Lung (tissue), 12 donors: ENCODE results near the gene FAM210A. TPM values are rescaled to one million over a fixed set of nuclear protein-coding genes. Genes with fewer than 3 reads are reported as not detected.

ENCODE experiments used
- ATAC-seq: fragments of 200-7000 bp; cut with Tn5 transposase; one replicate; pipeline ENCODE4 v1.9.1; 2020; ENCODE audit warnings: moderate number of reproducible peaks; ENCODE audit not compliant: insufficient read depth, low FRiP score
- DNase-seq, 3 donors: peaks; one replicate each; pipeline ENCODE4 v3.0.0-alpha.2; 2013 to 2017
- H3K27ac ChIP-seq, 2 donors: one replicate each; pipeline ENCODE4 v1.5.1; 2013; ENCODE audit warnings: mild to moderate bottlenecking in 2 of 2, moderate library complexity in 2 of 2, control low read depth in 1 of 2, inconsistent platforms in 1 of 2, low read depth in 1 of 2, low read length in 1 of 2
- H3K27me3 ChIP-seq, 3 donors: one replicate each; pipeline ENCODE4 v1.5.1; 2013; ENCODE audit warnings: low read length in 2 of 3; ENCODE audit not compliant: control insufficient read depth in 3 of 3, insufficient read depth in 3 of 3
- H3K36me3 ChIP-seq, 4 donors: one replicate each; pipeline ENCODE4 v1.5.1; 2013; ENCODE audit warnings: low read length in 4 of 4, mild to moderate bottlenecking in 1 of 4, moderate library complexity in 1 of 4; ENCODE audit not compliant: control insufficient read depth in 4 of 4, insufficient read depth in 4 of 4
- H3K4me1 ChIP-seq, 5 donors: one replicate each; pipeline ENCODE4 v1.5.1; 2013; ENCODE audit warnings: low read length in 5 of 5, mild to moderate bottlenecking in 2 of 5, moderate library complexity in 1 of 5; ENCODE audit not compliant: control insufficient read depth in 5 of 5, insufficient read depth in 5 of 5
- H3K4me3 ChIP-seq: one replicate; pipeline ENCODE4 v1.5.1; 2013; ENCODE audit warnings: mild to moderate bottlenecking, control low read depth, moderate library complexity
- H3K9ac ChIP-seq, 2 donors: one replicate each; pipeline ENCODE4 v1.5.1; 2013; ENCODE audit warnings: low read length in 2 of 2, control low read depth in 1 of 2; ENCODE audit not compliant: insufficient read depth in 1 of 2
- H3K9me3 ChIP-seq, 4 donors: one replicate each; pipeline ENCODE4 v1.5.1; 2013; ENCODE audit warnings: low read length in 3 of 4, mild to moderate bottlenecking in 1 of 4, moderate library complexity in 1 of 4; ENCODE audit not compliant: control insufficient read depth in 4 of 4, insufficient read depth in 3 of 4
- WGBS, 2 donors: extraction: QIAGEN DNeasy Blood & Tissue Kit; methylation state at CpG; one replicate each; pipeline ENCODE4 v1.1.7; 2013; 5-methylcytosine and 5-hydroxymethylcytosine counted together
- polyA plus RNA-seq, 2 donors: library from polyadenylated mRNA; stranded (reverse); fragments of 200-250 nt; gene quantifications; one replicate each; pipeline ENCODE4 v1.2.1, GENCODE V29; 2013
- total RNA-seq, 2 donors: library from RNA; depleted of rRNA in 1 of 2; stranded (reverse); fragments of >200 nt in 1 of 2; gene quantifications; one replicate each; pipeline ENCODE4 v1.2.1, GENCODE V29; 2014 to 2021
- TF ChIP-seq, protein P1 (sequence below): IDR thresholded peaks from 2 replicates; pipeline ENCODE4 v1.5.1; 2012; ENCODE audit warnings: mild to moderate bottlenecking; ENCODE audit errors: control extremely low read depth, extremely low read depth
- donor health status: control.
- donor health status: control.
- donor health status: Bipolar disorder and iron deficiency.
- donor health status: healthy.
- donor health status: DM: yes; HTN: yes; CAD: no.

Gene FAM210A
- total and polyA plus RNA-seq, 4 donors = 4.2 to 20.2 (median 8.4) TPM

DNA sequence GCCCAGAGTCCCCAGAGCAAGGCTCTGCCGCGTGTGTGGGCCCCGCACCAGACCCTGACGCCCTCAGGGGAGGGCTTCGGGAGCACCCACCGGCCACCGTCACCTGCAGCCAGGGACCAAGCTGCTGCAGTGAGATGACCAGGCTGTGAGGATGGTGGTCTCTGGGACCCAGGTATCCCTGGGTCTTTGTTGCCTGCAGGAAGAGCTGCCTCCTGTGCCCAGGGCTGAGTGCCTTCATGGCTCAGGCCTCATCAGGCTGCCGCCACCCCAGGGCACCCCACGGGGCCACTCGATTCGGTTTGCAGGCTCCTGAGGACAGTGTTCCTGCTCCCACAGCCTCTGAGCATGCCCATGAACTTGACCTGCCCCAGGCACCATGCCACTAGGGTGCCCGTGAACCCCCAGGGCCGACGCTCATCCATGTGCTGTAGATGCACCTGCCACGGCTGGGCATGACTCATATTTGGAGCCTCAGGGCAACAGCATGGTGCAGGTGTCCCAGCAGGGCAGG lies 109.8 kb downstream of the FAM210A start:
- Histone ChIP-seq H3K27me3 (peaks cover 0 to 14% (median 0%) of the 10 kb centered on the region in 3 donors), H3K9me3 (peaks cover 0 to 2% (median 0%) of the 10 kb centered on the region in 4 donors), H3K4me3 (no peak overlapping the region), H3K9ac (no peak overlapping the region), H3K4me1 (peaks cover 0 to 10% (median 7%) of the 10 kb centered on the region in 5 donors), H3K27ac (no peak overlapping the region), H3K36me3 (peaks cover 0 to 4% (median 0%) of the 10 kb centered on the region in 4 donors)
- WGBS, 2 donors = 93 to 95% methylated on average over 15 of the region's 15 CpGs
- ATAC-seq = no peak
- TF ChIP-seq, protein P1, sequence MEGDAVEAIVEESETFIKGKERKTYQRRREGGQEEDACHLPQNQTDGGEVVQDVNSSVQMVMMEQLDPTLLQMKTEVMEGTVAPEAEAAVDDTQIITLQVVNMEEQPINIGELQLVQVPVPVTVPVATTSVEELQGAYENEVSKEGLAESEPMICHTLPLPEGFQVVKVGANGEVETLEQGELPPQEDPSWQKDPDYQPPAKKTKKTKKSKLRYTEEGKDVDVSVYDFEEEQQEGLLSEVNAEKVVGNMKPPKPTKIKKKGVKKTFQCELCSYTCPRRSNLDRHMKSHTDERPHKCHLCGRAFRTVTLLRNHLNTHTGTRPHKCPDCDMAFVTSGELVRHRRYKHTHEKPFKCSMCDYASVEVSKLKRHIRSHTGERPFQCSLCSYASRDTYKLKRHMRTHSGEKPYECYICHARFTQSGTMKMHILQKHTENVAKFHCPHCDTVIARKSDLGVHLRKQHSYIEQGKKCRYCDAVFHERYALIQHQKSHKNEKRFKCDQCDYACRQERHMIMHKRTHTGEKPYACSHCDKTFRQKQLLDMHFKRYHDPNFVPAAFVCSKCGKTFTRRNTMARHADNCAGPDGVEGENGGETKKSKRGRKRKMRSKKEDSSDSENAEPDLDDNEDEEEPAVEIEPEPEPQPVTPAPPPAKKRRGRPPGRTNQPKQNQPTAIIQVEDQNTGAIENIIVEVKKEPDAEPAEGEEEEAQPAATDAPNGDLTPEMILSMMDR = no peak
- DNase-seq = no peak

DNA sequence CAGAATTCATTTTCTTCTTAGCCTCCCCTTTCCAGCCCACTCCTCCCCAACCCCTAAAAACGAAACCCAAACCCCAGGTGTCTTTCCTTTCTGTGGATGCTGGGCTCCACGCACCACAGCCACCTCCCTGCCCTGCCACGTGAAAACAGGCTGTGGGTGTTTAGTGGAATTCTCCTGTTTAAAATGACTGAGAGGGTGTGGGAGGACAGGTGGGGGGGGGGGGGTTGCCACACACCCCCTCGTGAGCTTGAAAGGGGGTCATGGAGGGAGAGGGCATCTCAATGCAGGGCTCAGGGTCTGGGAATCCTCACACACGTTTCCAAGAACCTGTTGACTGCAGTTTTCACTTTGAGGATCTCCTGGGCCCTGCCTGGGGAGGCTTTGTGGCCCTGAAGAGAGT lies 110.3 kb downstream of the FAM210A start:
- Histone ChIP-seq H3K4me3 (no peak overlapping the region), H3K27ac (peak overlapping the region in 1 of 2 donors; percentile 7)

DNA sequence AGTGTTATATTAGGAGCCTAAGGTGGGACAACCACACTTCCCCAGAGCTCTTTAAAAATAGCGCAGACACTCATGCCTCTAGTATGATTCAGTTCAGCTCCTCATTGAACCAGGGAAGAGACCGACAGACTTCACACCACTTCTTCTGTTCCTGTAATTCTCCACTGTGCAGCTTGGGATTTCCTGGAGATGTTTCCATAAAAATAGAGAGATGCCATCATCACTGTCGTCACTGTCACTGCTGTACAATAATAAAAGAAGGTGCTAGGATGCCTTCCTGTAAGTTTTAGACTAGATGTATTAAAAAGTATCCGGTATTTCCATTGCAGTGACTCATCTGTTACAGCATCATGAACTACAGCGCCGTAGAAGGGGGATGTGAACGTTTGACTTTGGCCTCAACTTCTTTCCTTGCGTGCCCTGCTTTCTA lies 110.9 kb downstream of the FAM210A start:
- 60 to 62% methylated on average over 8 of the region's 8 CpGs for WGBS, 2 donors
- TF ChIP-seq, protein P1 = no peak
- Histone ChIP-seq H3K9ac (no peak overlapping the region), H3K27ac (peak overlapping the region in 1 of 2 donors; percentile 83), H3K27me3 (peaks cover 0 to 20% (median 0%) of the 10 kb centered on the region in 3 donors), H3K4me3 (no peak overlapping the region), H3K4me1 (peaks cover 0 to 19% (median 11%) of the 10 kb centered on the region in 5 donors), H3K9me3 (peaks cover 0 to 2% (median 0%) of the 10 kb centered on the region in 4 donors), H3K36me3 (no peaks in the 10 kb centered on the region)
- ATAC-seq = no peak
- no peak for DNase-seq

More for the DNA sequence above, 110.3 kb downstream of the FAM210A start:
- TF ChIP-seq, protein P1 = no peak
- Histone ChIP-seq H3K9ac (no peak overlapping the region), H3K9me3 (peaks cover 0 to 2% (median 0%) of the 10 kb centered on the region in 4 donors), H3K36me3 (no peaks in the 10 kb centered on the region), H3K27me3 (peaks cover 0 to 16% (median 0%) of the 10 kb centered on the region in 3 donors), H3K4me1 (peaks cover 0 to 13% (median 10%) of the 10 kb centered on the region in 5 donors)
- ATAC-seq (no peak), DNase-seq (no peak)
- 78 to 83% methylated on average over 5 of the region's 5 CpGs for WGBS, 2 donors
